IMR-90 (cell line): ENCODE results near the gene CLASRP. TPM values are rescaled to one million over a fixed set of nuclear protein-coding genes. Genes with fewer than 3 reads are reported as not detected.

Source experiments
- ATAC-seq: fragments of 200-7000 bp; cut with Tn5 transposase; 2 replicates; pipeline ENCODE4 v1.9.1; 2020; ENCODE audit warnings: low read depth, mild to moderate bottlenecking, moderate library complexity
- BruUV-seq: library from RNA; stranded (reverse); fragments of 400-500 nt; replicated peaks from 2 replicates; lab custom pipeline; 2021; lab: Mats Ljungman, UMichigan
- CTCF ChIA-PET: fragments of 300-600 bp; formaldehyde crosslinking; extraction: SDS; loops from one replicate; lab custom pipeline; 2021; ENCODE audit warnings: antibody characterized with exemption; lab: Yijun Ruan, JAX
- POLR2A ChIA-PET: fragments of 300-600 bp; sonication (Branson Sonifier 250); formaldehyde crosslinking; loops from one replicate; lab custom pipeline; 2022; ENCODE audit warnings: antibody characterized with exemption; ENCODE audit not compliant: unreplicated experiment; lab: Charles Lee
- DNase-seq: peaks from one replicate; pipeline ENCODE4 v3.0.0; 2013
- H2AFZ ChIP-seq: replicated peaks from 2 replicates; pipeline ENCODE3; 2013; ENCODE audit warnings: low read length, mild to moderate bottlenecking; ENCODE audit not compliant: poor library complexity
- H2AK5ac ChIP-seq: 2 replicates; pipeline ENCODE4 v1.6.1; 2013; ENCODE audit warnings: low read depth, low read length, inconsistent platforms
- H2AK9ac ChIP-seq: replicated peaks from 2 replicates; pipeline ENCODE3; 2013; ENCODE audit warnings: mild to moderate bottlenecking, low read depth, low read length, moderate library complexity; ENCODE audit not compliant: poor library complexity
- H2BK120ac ChIP-seq: 2 replicates; pipeline ENCODE4 v1.6.1; 2013; ENCODE audit warnings: low read depth, low read length, inconsistent platforms
- H2BK15ac ChIP-seq: 3 replicates; pipeline ENCODE4 v1.6.1; 2013; ENCODE audit warnings: low read depth, low read length, inconsistent platforms
- H2BK20ac ChIP-seq: 2 replicates; pipeline ENCODE4 v1.6.1; 2013; ENCODE audit warnings: low read depth, mild to moderate bottlenecking, inconsistent platforms, low read length, moderate library complexity
- H2BK5ac ChIP-seq: 2 replicates; pipeline ENCODE4 v1.6.1; 2013; ENCODE audit warnings: mild to moderate bottlenecking, low read depth, low read length, inconsistent platforms; ENCODE audit not compliant: poor library complexity, severe bottlenecking
- H3K14ac ChIP-seq: replicated peaks from 2 replicates; pipeline ENCODE4 v1.6.1; 2013; ENCODE audit warnings: low read depth, low read length, inconsistent platforms
- H3K18ac ChIP-seq: 2 replicates; pipeline ENCODE4 v1.6.1; 2013; ENCODE audit warnings: low read depth, low read length, control low read depth
- H3K23ac ChIP-seq: 2 replicates; pipeline ENCODE4 v1.6.1; 2013; ENCODE audit warnings: low read depth, low read length, inconsistent platforms
- H3K27ac ChIP-seq: 2 replicates; pipeline ENCODE4 v1.5.1; 2013; ENCODE audit warnings: mild to moderate bottlenecking, control low read depth, low read length; ENCODE audit not compliant: insufficient read depth
- H3K27me3 ChIP-seq: 2 replicates; pipeline ENCODE4 v1.6.1; 2013; ENCODE audit warnings: low read length; ENCODE audit not compliant: control insufficient read depth, insufficient read depth
- H3K36me3 ChIP-seq: 2 replicates; pipeline ENCODE4 v1.6.1; 2013; ENCODE audit warnings: low read length, mixed read lengths; ENCODE audit not compliant: control insufficient read depth, insufficient read depth
- H3K4ac ChIP-seq: 2 replicates; pipeline ENCODE4 v1.6.1; 2013; ENCODE audit warnings: low read depth, low read length, inconsistent platforms
- H3K4me1 ChIP-seq: 2 replicates; pipeline ENCODE4 v1.6.1; 2013; ENCODE audit warnings: low read length, mixed read lengths; ENCODE audit not compliant: control insufficient read depth, insufficient read depth
- H3K4me2 ChIP-seq: 2 replicates; pipeline ENCODE4 v1.6.1; 2013; ENCODE audit warnings: low read depth, mild to moderate bottlenecking, control low read depth, low read length, moderate library complexity
- H3K4me3 ChIP-seq: 2 replicates; pipeline ENCODE4 v1.5.1; 2013; ENCODE audit warnings: low read depth, mild to moderate bottlenecking, control low read depth, low read length, moderate library complexity; ENCODE audit not compliant: insufficient read depth
- H3K56ac ChIP-seq: 2 replicates; pipeline ENCODE4 v1.6.1; 2013; ENCODE audit warnings: low read length, inconsistent platforms; ENCODE audit not compliant: insufficient read depth; ENCODE audit errors: extremely low read depth
- H3K79me1 ChIP-seq, 2 experiments: 2 replicates each; pipeline ENCODE4 v1.6.1; 2013; ENCODE audit warnings: low read length in 2 of 2, inconsistent platforms in 1 of 2, low read depth in 1 of 2
- H3K9ac ChIP-seq: 2 replicates; pipeline ENCODE4 v1.6.1; 2013; ENCODE audit warnings: low read depth, low read length, control low read depth
- H3K9me1 ChIP-seq: 2 replicates; pipeline ENCODE4 v1.6.1; 2013; ENCODE audit warnings: low read length, inconsistent platforms; ENCODE audit not compliant: insufficient read depth
- H3K9me3 ChIP-seq: 2 replicates; pipeline ENCODE4 v1.6.1; 2013; ENCODE audit warnings: low read length; ENCODE audit not compliant: control insufficient read depth, insufficient read depth
- H4K20me1 ChIP-seq: 2 replicates; pipeline ENCODE4 v1.6.1; 2013; ENCODE audit warnings: low read length, inconsistent platforms; ENCODE audit not compliant: insufficient read depth
- H4K5ac ChIP-seq: 2 replicates; pipeline ENCODE4 v1.6.1; 2013; ENCODE audit warnings: mild to moderate bottlenecking, low read depth, low read length, control low read depth
- H4K8ac ChIP-seq, 2 experiments: 2 replicates each; pipeline ENCODE4 v1.6.1; 2013; ENCODE audit warnings: low read depth in 2 of 2, low read length in 2 of 2, control low read depth in 1 of 2, inconsistent platforms in 1 of 2
- H4K91ac ChIP-seq: 2 replicates; pipeline ENCODE4 v1.6.1; 2013; ENCODE audit warnings: low read depth, low read length, inconsistent platforms; ENCODE audit not compliant: insufficient read depth
- FOS ChIP-seq: fragments of 150-350 bp; IDR thresholded peaks from 2 replicates; pipeline ENCODE4 v1.6.1; 2016; ENCODE audit warnings: low read depth, low read length
- RFX5 ChIP-seq: IDR thresholded peaks from 2 replicates; pipeline ENCODE4 v1.8.0; 2012; ENCODE audit warnings: low read depth, mild to moderate bottlenecking, low read length, moderate library complexity
- WGBS, 2 experiments: methylation state at CpG; one replicate each; pipeline versions ENCODE4 v1.1.5 to v1.1.7; 2013; ENCODE audit warnings: missing lambda C conversion rate in 2 of 2; ENCODE audit not compliant: insufficient read length in 1 of 2; ENCODE audit errors: extremely low coverage in 2 of 2; 5-methylcytosine and 5-hydroxymethylcytosine counted together
- dilution Hi-C: fragments of 300-500 bp; cut with HindIII; formaldehyde crosslinking; loops from one replicate; pipeline ENCODE4 v1.14.3; 2018; ENCODE audit warnings: low sequenced_read_pairs; ENCODE audit not compliant: unreplicated experiment
- in situ Hi-C: fragments of 300-500 bp; cut with MboI; formaldehyde crosslinking; loops from 3 replicates; pipeline ENCODE4 v1.14.3; 2019; ENCODE audit warnings: low sequenced_read_pairs, inconsistent platforms, mixed read lengths
- intact Hi-C: fragments of 100-400 bp; cut with micrococcal nuclease; formaldehyde crosslinking; loops from 2 replicates; pipeline ENCODE4 v1.10.0; 2022
- polyA plus RNA-seq, 3 experiments: library from polyadenylated mRNA; depleted of rRNA; stranded (reverse); fragments of >200 nt; gene quantifications; 2 replicates each; pipeline ENCODE4 v1.2.3, GENCODE V29; 2012; ENCODE audit warnings: low replicate concordance in 1 of 3
- total RNA-seq: library from RNA; depleted of rRNA; stranded (reverse); fragments of >200 nt; gene quantifications from 2 replicates; pipeline ENCODE4 v1.2.3, GENCODE V29; 2012

The CLASRP gene
- total and polyA plus RNA-seq, 2 of the 4 experiments (the other 2 are of a cell fraction), result 19.9 to 31.7 TPM

- Histone ChIP-seq H3K27ac (no peak overlapping the region), H3K9me3 (no peaks in the 10 kb centered on the region), H4K8ac (no peak overlapping the region; a peak in 1 of 4 replicates), H3K14ac (no peak overlapping the region), H3K4me1 (peaks cover 5% of the 10 kb centered on the region; the same call in 1 of the 2 replicates), H3K79me1 (peaks cover 9 to 21% of the 10 kb centered on the region in 2 experiments; a peak in 3 of 4 replicates), H3K56ac (no peak overlapping the region), H2AFZ (peak overlapping the region; percentile 91), H2AK9ac (peak overlapping the region; percentile 68), H3K4ac (no peak overlapping the region), H3K4me3 (no peak overlapping the region), H3K18ac (no peak overlapping the region), H4K91ac (no peak overlapping the region), H4K5ac (no peak overlapping the region), H2AK5ac (no peak overlapping the region), H2BK15ac (no peak overlapping the region), H3K9ac (no peak overlapping the region), H2BK20ac (no peak overlapping the region), H4K20me1 (no peaks in the 10 kb centered on the region), H3K23ac (no peak overlapping the region), H3K36me3 (peaks cover 11% of the 10 kb centered on the region), H2BK5ac (no peak overlapping the region), H3K4me2 (no peak overlapping the region), H2BK120ac (no peak overlapping the region), H3K9me1 (peaks cover 15% of the 10 kb centered on the region), H3K27me3 (no peaks in the 10 kb centered on the region)
- CTCF ChIA-PET, result no interaction called here
- TF ChIP-seq FOS, result no peak
- TF ChIP-seq RFX5, result no peak
- in situ Hi-C loops, result no loop called here
- ATAC-seq (no peak), DNase-seq (no peak)
- intact Hi-C loops, result no loop called here
- no TSS peak for BruUV-seq
- 19% methylated on average over 9 of the region's 26 CpGs; no CpG with 5 or more reads in 1 of the 2 experiments for WGBS, 2 experiments
- POLR2A ChIA-PET, result no interaction called here
- dilution Hi-C loops, result no loop called here
Observed at GRCh38 chr19:45075301-45076028, 36.6 kb downstream of the CLASRP start.
